MCF 10A (cell line): ENCODE measurements around the gene HELQ. TPM values are rescaled to one million over a fixed set of nuclear protein-coding genes. Genes with fewer than 3 reads are reported as not detected.
"Not testable (repeated sequence)": the region's sequence is repeated elsewhere in the genome, so short reads cannot be mapped to it uniquely, and the experiment has no call there.

ENCODE experiments used
- BruUV-seq: library from RNA; stranded (reverse); fragments of 400-500 nt; replicated peaks from 2 replicates; lab custom pipeline; 2021; lab: Mats Ljungman, UMichigan
- CTCF ChIA-PET: fragments of 300-600 bp; sonication (Branson Sonifier 250); formaldehyde crosslinking; extraction: SDS; loops from one replicate; lab custom pipeline; 2021; ENCODE audit warnings: antibody characterized with exemption, inconsistent platforms; lab: Yijun Ruan, JAX
- POLR2A ChIA-PET: fragments of 300-600, 350-650 bp; sonication (Branson Sonifier 250); formaldehyde crosslinking; extraction: SDS; loops from one replicate; lab custom pipeline; 2020; ENCODE audit warnings: antibody characterized with exemption, inconsistent platforms; lab: Yijun Ruan, JAX
- DNase-seq: peaks from one replicate; pipeline ENCODE4 v3.0.0-alpha.2; 2018; ENCODE audit not compliant: unreplicated experiment
- H3K27ac Mint-ChIP-seq: one replicate; pipeline ENCODE4 v1.8.0; 2022; ENCODE audit warnings: mild to moderate bottlenecking, low read depth, mixed read lengths; ENCODE audit not compliant: unreplicated experiment
- H3K27me3 Mint-ChIP-seq: one replicate; pipeline ENCODE4 v1.8.0; 2022; ENCODE audit warnings: mixed read lengths; ENCODE audit not compliant: insufficient read depth, unreplicated experiment
- H3K36me3 Mint-ChIP-seq: one replicate; pipeline ENCODE4 v1.8.0; 2022; ENCODE audit warnings: mild to moderate bottlenecking, moderate library complexity, mixed read lengths; ENCODE audit not compliant: insufficient read depth, unreplicated experiment
- H3K4me1 Mint-ChIP-seq: one replicate; pipeline ENCODE4 v1.8.0; 2022; ENCODE audit warnings: mixed read lengths; ENCODE audit not compliant: insufficient read depth, unreplicated experiment
- H3K4me3 Mint-ChIP-seq: one replicate; pipeline ENCODE4 v1.8.0; 2022; ENCODE audit warnings: mild to moderate bottlenecking, moderate library complexity, mixed read lengths; ENCODE audit not compliant: unreplicated experiment
- H3K9me3 Mint-ChIP-seq: one replicate; pipeline ENCODE4 v1.8.0; 2022; ENCODE audit warnings: mixed read lengths; ENCODE audit not compliant: unreplicated experiment
- intact Hi-C: fragments of 100-400 bp; cut with micrococcal nuclease; formaldehyde crosslinking; loops from 2 replicates; pipeline ENCODE4 v1.14.1; 2022
- total RNA-seq: library from RNA; stranded (reverse); gene quantifications from 2 replicates; pipeline ENCODE4 v1.2.3, GENCODE V29; 2022
- TF ChIP-seq, protein P1 (sequence below): fragments of 200-600 bp; IDR thresholded peaks from one replicate; pipeline ENCODE4 v1.8.0; 2022; ENCODE audit warnings: antibody characterized with exemption, mild to moderate bottlenecking; ENCODE audit not compliant: unreplicated experiment

HELQ gene
- total RNA-seq, 1 experiment from 2014 or later = 12.8 TPM

GRCh38 chr4:83503974-83504373 lies 48.4 kb upstream of the HELQ start:
- no peaks in the 10 kb centered on the region for H3K27me3 Mint-ChIP-seq
- DNase-seq = no peak
- POLR2A ChIA-PET = no interaction called here
- no peaks in the 10 kb centered on the region for H3K9me3 Mint-ChIP-seq
- no peak overlapping the region for H3K4me3 Mint-ChIP-seq
- H3K27ac Mint-ChIP-seq = no peak overlapping the region
- H3K36me3 Mint-ChIP-seq = no peaks in the 10 kb centered on the region
- H3K4me1 Mint-ChIP-seq = no peaks in the 10 kb centered on the region
- TF ChIP-seq, protein P1, sequence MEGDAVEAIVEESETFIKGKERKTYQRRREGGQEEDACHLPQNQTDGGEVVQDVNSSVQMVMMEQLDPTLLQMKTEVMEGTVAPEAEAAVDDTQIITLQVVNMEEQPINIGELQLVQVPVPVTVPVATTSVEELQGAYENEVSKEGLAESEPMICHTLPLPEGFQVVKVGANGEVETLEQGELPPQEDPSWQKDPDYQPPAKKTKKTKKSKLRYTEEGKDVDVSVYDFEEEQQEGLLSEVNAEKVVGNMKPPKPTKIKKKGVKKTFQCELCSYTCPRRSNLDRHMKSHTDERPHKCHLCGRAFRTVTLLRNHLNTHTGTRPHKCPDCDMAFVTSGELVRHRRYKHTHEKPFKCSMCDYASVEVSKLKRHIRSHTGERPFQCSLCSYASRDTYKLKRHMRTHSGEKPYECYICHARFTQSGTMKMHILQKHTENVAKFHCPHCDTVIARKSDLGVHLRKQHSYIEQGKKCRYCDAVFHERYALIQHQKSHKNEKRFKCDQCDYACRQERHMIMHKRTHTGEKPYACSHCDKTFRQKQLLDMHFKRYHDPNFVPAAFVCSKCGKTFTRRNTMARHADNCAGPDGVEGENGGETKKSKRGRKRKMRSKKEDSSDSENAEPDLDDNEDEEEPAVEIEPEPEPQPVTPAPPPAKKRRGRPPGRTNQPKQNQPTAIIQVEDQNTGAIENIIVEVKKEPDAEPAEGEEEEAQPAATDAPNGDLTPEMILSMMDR = no peak
- BruUV-seq = no TSS peak
- CTCF ChIA-PET = interaction anchor here (0.6 kb wide), 2 partner anchors 167 to 1458 kb away, joined by 3 to 4 read pairs; no protein-coding TSS in a partner anchor
- intact Hi-C loops = loop anchor here (10.0 kb wide), 1 partner anchor 271 kb away; no protein-coding TSS in a partner anchor

DNA sequence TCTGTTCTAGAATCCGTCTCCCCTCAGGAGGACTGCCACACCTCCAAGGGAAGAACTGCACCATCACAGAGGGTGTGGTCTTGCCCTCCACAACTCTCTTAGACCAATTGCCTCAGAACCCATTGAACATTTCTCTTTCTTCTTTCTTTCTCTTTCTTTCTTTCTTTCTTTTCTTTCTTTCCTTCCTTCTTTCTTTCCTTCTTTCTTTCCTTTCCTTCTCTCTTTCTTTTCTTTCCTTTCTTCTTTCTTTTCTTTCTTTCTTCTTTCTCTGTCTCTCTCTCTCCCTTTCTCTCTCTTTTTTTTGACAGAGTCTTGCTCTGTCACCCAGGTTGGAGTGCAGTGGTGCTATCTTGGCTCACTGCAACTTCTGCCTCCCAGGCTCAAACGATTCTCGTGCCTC lies 46.0 kb upstream of the HELQ start:
- H3K9me3 Mint-ChIP-seq, H3K4me1 Mint-ChIP-seq, BruUV-seq, DNase-seq, H3K36me3 Mint-ChIP-seq, H3K4me3 Mint-ChIP-seq, H3K27me3 Mint-ChIP-seq, CTCF ChIA-PET, POLR2A ChIA-PET, H3K27ac Mint-ChIP-seq: not testable (repeated sequence)
- intact Hi-C loops = loop anchor here (10.0 kb wide), 1 partner anchor 273 kb away; no protein-coding TSS in a partner anchor

DNA sequence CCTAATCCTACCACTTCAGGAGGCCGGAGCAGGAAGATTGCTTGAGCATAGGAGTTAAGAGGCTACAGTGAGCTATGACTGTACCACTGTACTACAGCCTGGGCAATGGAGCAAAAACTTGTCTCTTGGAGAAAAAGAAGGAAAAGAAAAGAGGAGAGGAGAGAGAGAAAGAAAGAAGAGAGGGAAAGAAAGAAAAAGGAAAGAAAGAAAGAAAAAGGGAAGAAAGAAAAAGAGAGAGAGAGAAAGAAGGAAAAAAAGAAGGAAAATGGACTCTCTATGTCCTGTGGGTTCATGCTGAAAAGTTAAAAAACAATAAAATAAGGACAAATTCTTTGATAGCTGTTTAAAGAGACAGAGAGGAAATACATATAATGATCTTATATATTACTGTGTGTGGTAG lies 42.6 kb upstream of the HELQ start:
- CTCF ChIA-PET = interaction anchor here (0.6 to 2.0 kb wide), 10 partner anchors 11 to 319 kb away, joined by 3 to 13 read pairs (median 3); partner anchors contain the start of gene GPAT3
- no TSS peak for BruUV-seq
- Mint-ChIP-seq H3K4me3 (no peak overlapping the region), H3K27me3 (no peaks in the 10 kb centered on the region), H3K36me3 (no peaks in the 10 kb centered on the region), H3K9me3 (no peaks in the 10 kb centered on the region), H3K27ac (no peak overlapping the region), H3K4me1 (no peaks in the 10 kb centered on the region)
- POLR2A ChIA-PET = no interaction called here
- intact Hi-C loops = no loop called here
- TF ChIP-seq, protein P1 = no peak
- DNase-seq = no peak

DNA sequence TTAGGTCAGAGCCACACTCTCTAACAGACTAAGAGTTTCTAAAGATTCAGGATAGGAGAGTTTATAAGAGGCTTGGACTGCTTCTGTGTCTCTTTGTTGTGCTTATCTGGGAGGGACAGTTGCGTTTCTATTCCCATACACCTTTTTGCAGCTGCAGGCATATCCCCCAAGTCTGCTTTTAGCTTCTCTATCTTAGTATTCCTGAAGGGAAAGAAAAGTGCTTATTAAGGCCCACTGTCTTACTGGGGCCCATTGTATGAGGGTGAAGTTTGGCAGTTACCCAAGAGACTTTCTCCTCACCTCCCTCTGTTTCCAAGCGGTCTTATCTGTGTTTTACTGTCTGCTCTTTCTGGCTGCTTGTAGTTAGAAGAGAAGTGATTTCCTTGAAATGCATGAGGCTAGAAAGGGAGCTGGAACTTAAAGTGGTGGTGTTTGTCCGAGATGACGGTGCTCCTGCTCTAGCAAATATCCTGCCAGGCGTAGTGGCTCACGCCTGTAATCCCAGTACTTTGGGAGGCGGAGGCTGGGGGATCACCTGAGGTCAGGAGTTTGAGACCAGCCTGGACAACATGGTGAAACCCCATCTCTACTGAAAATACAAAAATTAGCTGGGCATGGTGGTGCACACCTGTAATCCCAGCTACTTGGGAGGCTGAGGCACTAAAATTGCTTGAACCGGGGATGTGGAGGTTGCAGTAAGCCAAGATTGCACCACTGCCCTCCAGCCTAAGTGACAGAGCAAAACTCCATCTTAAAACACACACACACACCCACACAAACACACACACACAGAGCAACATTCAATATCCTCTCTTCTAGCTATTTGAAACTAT lies 40.7 kb upstream of the HELQ start:
- H3K4me3 Mint-ChIP-seq, intact Hi-C loops, BruUV-seq, H3K36me3 Mint-ChIP-seq, DNase-seq, H3K9me3 Mint-ChIP-seq, H3K27me3 Mint-ChIP-seq, H3K4me1 Mint-ChIP-seq, H3K27ac Mint-ChIP-seq: not testable (repeated sequence)
- ChIA-PET CTCF (interaction anchor here (0.6 kb wide), 1 partner anchor 146 kb away, joined by 3 read pairs; no protein-coding TSS in a partner anchor), POLR2A (interaction anchor here (2.3 kb wide), 1 partner anchor 11 kb away, joined by 8 read pairs; the partner anchor contains the start of gene ABRAXAS1)
